OCI-LY1 (cell line): ENCODE results near the gene HOMER2.

Experiments used
- H2AFZ ChIP-seq: fragments of 200-600 bp; sonication (generic), shearing (Covaris generic); 2 replicates; pipeline ENCODE4 v1.6.0; 2014; ENCODE audit warnings: antibody characterized with exemption, mild to moderate bottlenecking, low read length
- H3F3A ChIP-seq: fragments of 200-600 bp; sonication (generic), shearing (Covaris generic); 2 replicates; pipeline ENCODE4 v1.6.0; 2014; ENCODE audit warnings: mild to moderate bottlenecking, antibody characterized with exemption, low read length, moderate library complexity; ENCODE audit not compliant: insufficient read depth
- H3K27ac ChIP-seq: fragments of 200-600 bp; sonication (generic); 2 replicates; pipeline ENCODE4 v1.5.1; 2014; ENCODE audit warnings: low read length, mixed run types, mild to moderate bottlenecking, low read depth; ENCODE audit not compliant: poor library complexity, severe bottlenecking
- H3K27me3 ChIP-seq: fragments of 200-600 bp; sonication (generic); 2 replicates; pipeline ENCODE4 v1.6.0; 2014; ENCODE audit warnings: antibody characterized with exemption, mild to moderate bottlenecking, low read length, moderate library complexity; ENCODE audit not compliant: insufficient read depth
- H3K36me3 ChIP-seq: fragments of 200-600 bp; sonication (generic); 2 replicates; pipeline ENCODE4 v1.6.1; 2014; ENCODE audit warnings: mild to moderate bottlenecking, antibody characterized with exemption, low read length, moderate library complexity, mixed read lengths; ENCODE audit not compliant: insufficient read depth
- H3K4me1 ChIP-seq: fragments of 200-600 bp; sonication (generic); 2 replicates; pipeline ENCODE4 v1.5.1; 2014; ENCODE audit warnings: mild to moderate bottlenecking, low read length, moderate library complexity; ENCODE audit not compliant: insufficient read depth, severe bottlenecking
- H3K4me2 ChIP-seq: fragments of 200-600 bp; sonication (generic), shearing (Covaris generic); 2 replicates; pipeline ENCODE4 v1.6.1; 2014; ENCODE audit warnings: low read length
- H3K4me3 ChIP-seq: fragments of 200-600 bp; sonication (generic); 2 replicates; pipeline ENCODE4 v1.5.1; 2014; ENCODE audit warnings: low read length, low read depth, mild to moderate bottlenecking, mixed read lengths; ENCODE audit not compliant: poor library complexity, severe bottlenecking
- H3K79me2 ChIP-seq: fragments of 200-600 bp; shearing (Covaris generic); 2 replicates; pipeline ENCODE4 v1.6.1; 2016; ENCODE audit warnings: mixed run types, low read length, mixed read lengths; ENCODE audit not compliant: insufficient read depth
- H3K9ac ChIP-seq: fragments of 200-600 bp; sonication (generic), shearing (Covaris generic); 2 replicates; pipeline ENCODE4 v1.6.1; 2014; ENCODE audit warnings: mild to moderate bottlenecking, low read length, mixed read lengths
- H3K9me2 ChIP-seq: fragments of 200-600 bp; sonication (generic), shearing (Covaris generic); 2 replicates; pipeline ENCODE4 v1.6.1; 2014; ENCODE audit warnings: low read depth, mild to moderate bottlenecking, low read length, mixed read lengths
- H3K9me3 ChIP-seq: fragments of 200-600 bp; shearing (Covaris generic); 2 replicates; pipeline ENCODE4 v1.6.1; 2014; ENCODE audit warnings: low read length, mixed read lengths
- H4K20me1 ChIP-seq: fragments of 200-600 bp; sonication (generic), shearing (Covaris generic); 2 replicates; pipeline ENCODE4 v1.6.0; 2016; ENCODE audit warnings: mild to moderate bottlenecking, low read length; ENCODE audit not compliant: insufficient read depth
- EZH2 ChIP-seq: fragments of 200-600 bp; sonication (generic), shearing (Covaris generic); IDR thresholded peaks from 2 replicates; pipeline ENCODE4 v1.8.0; 2017; ENCODE audit warnings: borderline replicate concordance, mixed run types, mild to moderate bottlenecking, antibody characterized with exemption, low read length, moderate library complexity, mixed read lengths
- TF ChIP-seq, protein P1 (sequence below): fragments of 200-600 bp; sonication (generic), shearing (Covaris generic); IDR thresholded peaks from 2 replicates; pipeline ENCODE4 v1.5.1; 2017; ENCODE audit warnings: mild to moderate bottlenecking, antibody characterized with exemption, low read length, moderate library complexity, mixed read lengths

Gene HOMER2

DNA sequence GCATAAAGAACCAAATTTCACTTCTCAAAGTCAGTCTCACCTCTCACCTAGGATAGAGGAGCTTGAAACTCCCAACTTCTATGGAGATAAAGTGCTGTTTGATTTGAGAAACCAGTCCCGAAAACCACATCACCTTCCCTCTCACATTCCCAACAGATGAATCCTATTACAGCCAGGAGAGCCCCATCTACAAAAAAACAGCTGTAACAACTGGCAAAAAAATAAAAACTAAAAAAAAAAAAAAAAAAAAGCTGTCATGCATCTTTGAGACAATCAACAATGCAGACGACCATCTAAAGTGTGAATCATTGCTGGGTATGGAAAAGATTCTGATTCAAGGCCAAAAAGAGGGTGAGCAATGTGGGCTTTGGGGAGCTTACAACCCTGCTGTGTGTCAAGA is 23.8 kb downstream of the HOMER2 start:
- H3K4me3 ChIP-seq: no peak overlapping the region
- no peak overlapping the region for H2AFZ ChIP-seq
- H3K9me3 ChIP-seq: no peaks in the 10 kb centered on the region
- H3K9me2 ChIP-seq: no peaks in the 10 kb centered on the region
- no peaks in the 10 kb centered on the region for H3K36me3 ChIP-seq
- no peaks in the 10 kb centered on the region for H3K27me3 ChIP-seq
- no peaks in the 10 kb centered on the region for H3K4me1 ChIP-seq
- no peaks in the 10 kb centered on the region for H3K79me2 ChIP-seq
- no peak overlapping the region for H3K27ac ChIP-seq
- no peaks in the 10 kb centered on the region for H4K20me1 ChIP-seq
- H3F3A ChIP-seq: no peaks in the 10 kb centered on the region
- H3K4me2 ChIP-seq: no peak overlapping the region
- TF ChIP-seq, protein P1, sequence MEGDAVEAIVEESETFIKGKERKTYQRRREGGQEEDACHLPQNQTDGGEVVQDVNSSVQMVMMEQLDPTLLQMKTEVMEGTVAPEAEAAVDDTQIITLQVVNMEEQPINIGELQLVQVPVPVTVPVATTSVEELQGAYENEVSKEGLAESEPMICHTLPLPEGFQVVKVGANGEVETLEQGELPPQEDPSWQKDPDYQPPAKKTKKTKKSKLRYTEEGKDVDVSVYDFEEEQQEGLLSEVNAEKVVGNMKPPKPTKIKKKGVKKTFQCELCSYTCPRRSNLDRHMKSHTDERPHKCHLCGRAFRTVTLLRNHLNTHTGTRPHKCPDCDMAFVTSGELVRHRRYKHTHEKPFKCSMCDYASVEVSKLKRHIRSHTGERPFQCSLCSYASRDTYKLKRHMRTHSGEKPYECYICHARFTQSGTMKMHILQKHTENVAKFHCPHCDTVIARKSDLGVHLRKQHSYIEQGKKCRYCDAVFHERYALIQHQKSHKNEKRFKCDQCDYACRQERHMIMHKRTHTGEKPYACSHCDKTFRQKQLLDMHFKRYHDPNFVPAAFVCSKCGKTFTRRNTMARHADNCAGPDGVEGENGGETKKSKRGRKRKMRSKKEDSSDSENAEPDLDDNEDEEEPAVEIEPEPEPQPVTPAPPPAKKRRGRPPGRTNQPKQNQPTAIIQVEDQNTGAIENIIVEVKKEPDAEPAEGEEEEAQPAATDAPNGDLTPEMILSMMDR: no peak
- TF ChIP-seq EZH2: no peak
- H3K9ac ChIP-seq: no peak overlapping the region

DNA sequence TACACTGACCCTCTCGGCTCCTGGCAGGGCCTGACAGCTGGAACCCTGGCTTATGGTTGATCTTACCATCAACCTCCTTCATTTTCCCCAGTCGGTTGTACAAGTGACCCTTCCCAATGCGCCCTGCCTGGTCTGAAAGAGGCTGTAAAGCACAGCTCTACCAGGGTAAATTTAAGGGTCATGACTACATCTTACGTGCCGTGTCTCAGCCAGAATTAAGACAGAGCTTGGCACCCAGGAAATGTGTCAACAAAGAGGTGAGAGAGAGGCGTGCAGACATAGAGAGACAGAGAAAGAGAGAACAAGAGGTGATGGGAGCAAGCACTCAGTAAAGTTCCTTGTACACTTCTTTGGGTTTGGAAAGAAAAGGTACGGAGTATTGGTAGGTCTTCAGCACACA is 28.8 kb downstream of the HOMER2 start:
- H3K27ac ChIP-seq: no peak overlapping the region
- TF ChIP-seq, protein P1: no peak
- no peak for TF ChIP-seq EZH2

DNA sequence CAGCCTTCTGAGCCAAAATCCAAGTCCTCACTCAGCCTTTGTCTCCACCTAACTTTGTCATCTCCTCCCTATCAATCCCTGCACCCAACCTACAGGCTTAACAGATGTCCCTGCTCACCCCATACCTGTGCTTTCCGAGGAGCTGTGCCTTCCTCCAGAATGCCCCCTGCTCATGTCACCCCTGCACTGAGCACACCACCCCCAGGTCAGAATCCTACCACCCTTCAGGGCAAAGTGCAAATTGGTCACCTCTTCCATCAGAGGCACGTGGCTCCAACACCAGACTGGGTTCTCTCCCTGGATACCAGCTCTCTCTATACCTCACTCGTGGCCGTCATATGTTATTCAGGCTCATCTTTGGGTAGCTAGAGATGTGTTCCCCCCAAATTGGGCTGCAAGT is 29.8 kb downstream of the HOMER2 start:
- no peak for TF ChIP-seq EZH2
- TF ChIP-seq, protein P1: no peak
- Histone ChIP-seq H3K4me1 (no peaks in the 10 kb centered on the region), H3K9me2 (no peaks in the 10 kb centered on the region), H3K79me2 (no peaks in the 10 kb centered on the region), H3K27ac (no peak overlapping the region), H2AFZ (no peak overlapping the region), H3K27me3 (no peaks in the 10 kb centered on the region), H3F3A (no peaks in the 10 kb centered on the region), H3K4me3 (no peak overlapping the region), H3K9me3 (no peaks in the 10 kb centered on the region), H4K20me1 (no peaks in the 10 kb centered on the region), H3K36me3 (no peaks in the 10 kb centered on the region), H3K9ac (no peak overlapping the region), H3K4me2 (no peak overlapping the region)

More for the DNA sequence above, 28.8 kb downstream of the HOMER2 start:
- Histone ChIP-seq H3F3A (no peaks in the 10 kb centered on the region), H3K27me3 (no peaks in the 10 kb centered on the region), H2AFZ (no peak overlapping the region), H3K4me2 (no peak overlapping the region), H3K36me3 (no peaks in the 10 kb centered on the region), H3K79me2 (no peaks in the 10 kb centered on the region), H3K9me2 (no peaks in the 10 kb centered on the region), H3K9me3 (no peaks in the 10 kb centered on the region), H3K4me3 (no peak overlapping the region), H3K4me1 (no peaks in the 10 kb centered on the region), H3K9ac (no peak overlapping the region), H4K20me1 (no peaks in the 10 kb centered on the region)
